Prostate gland (tissue), 2 donors: ENCODE results near the gene SLC5A10. TPM values are rescaled to one million over a fixed set of nuclear protein-coding genes. Genes with fewer than 3 reads are reported as not detected.
"Not testable (repeated sequence)": the region's sequence is repeated elsewhere in the genome, so short reads cannot be mapped to it uniquely, and the experiment has no call there.

Experiments
- DNase-seq: peaks from one replicate; pipeline ENCODE4 v3.0.0-alpha.2; 2019; ENCODE audit warnings: low spot score
- H3K27ac ChIP-seq, 2 donors: fragments of 200-600 bp; sonication (generic); 2 replicates each; pipeline ENCODE4 v1.5.1; 2017 to 2019
- H3K27me3 ChIP-seq: fragments of 200-600 bp; sonication (generic); replicated peaks from 2 replicates; pipeline ENCODE4 v1.5.1; 2019; ENCODE audit not compliant: insufficient read depth
- H3K36me3 ChIP-seq, 2 donors: fragments of 200-600 bp; sonication (generic); 1 replicate in 1 of 2; 2 replicates in 1 of 2; pipeline versions ENCODE4 v1.5.1 to v1.8.1; 2017 to 2019
- H3K4me1 ChIP-seq: fragments of 200-600 bp; sonication (generic); replicated peaks from 2 replicates; pipeline ENCODE4 v1.5.1; 2019
- H3K4me3 ChIP-seq, 2 donors: fragments of 200-600 bp; sonication (generic); 2 replicates each; pipeline ENCODE4 v1.5.1; 2017 to 2019
- H3K9me3 ChIP-seq: fragments of 200-600 bp; sonication (generic); 2 replicates; pipeline ENCODE4 v1.5.1; 2017
- POLR2A ChIP-seq: fragments of 450-650 bp; IDR thresholded peaks from one replicate; pipeline ENCODE4 v1.6.1; 2016; ENCODE audit warnings: antibody characterized with exemption, mild to moderate bottlenecking
- WGBS: methylation state at CpG from one replicate; pipeline ENCODE4 v1.1.5; 2018; 5-methylcytosine and 5-hydroxymethylcytosine counted together
- intact Hi-C: fragments of 100-400 bp; cut with DNase I; formaldehyde crosslinking; loops from one replicate; pipeline ENCODE4 v1.14.2; 2022
- small RNA-seq, 2 donors: library from RNA; depleted of rRNA; stranded (forward); fragments of <200 nt; gene quantifications; one replicate each; pipeline ENCODE3, GENCODE V24; 2016
- total RNA-seq, 2 donors: library from RNA; depleted of rRNA; stranded (reverse); fragments of >200 nt; gene quantifications; one replicate each; pipeline ENCODE4 v1.1.0, GENCODE V29; 2016

The SLC5A10 gene
- total RNA-seq, 2 donors from 2014 or later: not detected

GRCh38 chr17:19062009-19062717 lies 110.2 kb downstream of the SLC5A10 start:
- H3K4me3 ChIP-seq, H3K9me3 ChIP-seq, H3K36me3 ChIP-seq, H3K4me1 ChIP-seq, DNase-seq, H3K27me3 ChIP-seq, intact Hi-C loops: not testable (repeated sequence)
- 0% methylated on average over 3 of the region's 51 CpGs for WGBS
- H3K27ac ChIP-seq: peak overlapping the region in 1 of 2 donors; percentile 66

GRCh38 chr17:19062718-19063325 lies 110.9 kb downstream of the SLC5A10 start:
- WGBS: no CpG with 5 or more reads among the region's 20 CpGs
- intact Hi-C loops, H3K9me3 ChIP-seq, H3K27me3 ChIP-seq, DNase-seq, H3K27ac ChIP-seq, H3K4me3 ChIP-seq, H3K4me1 ChIP-seq, H3K36me3 ChIP-seq: not testable (repeated sequence)

- intact Hi-C loops, H3K4me1 ChIP-seq, H3K9me3 ChIP-seq, H3K27me3 ChIP-seq, H3K4me3 ChIP-seq, H3K36me3 ChIP-seq: not testable (repeated sequence)
- TF ChIP-seq POLR2A: peak; percentile 24
- DNase-seq: peak; percentile 74
- WGBS: under 1% methylated on average over 39 of the region's 44 CpGs
- H3K27ac ChIP-seq: peak overlapping the region; percentile 30 to 88
These were observed 111.5 kb downstream of the SLC5A10 start for GRCh38 chr17:19063326-19063956.

GRCh38 chr17:19064378-19064777 lies 112.4 kb downstream of the SLC5A10 start:
- intact Hi-C loops, H3K36me3 ChIP-seq, H3K27me3 ChIP-seq, DNase-seq, H3K4me3 ChIP-seq, H3K9me3 ChIP-seq, H3K27ac ChIP-seq, H3K4me1 ChIP-seq: not testable (repeated sequence)
- WGBS: 0% methylated on average over 3 of the region's 17 CpGs

GRCh38 chr17:19070318-19071168 lies 118.6 kb downstream of the SLC5A10 start:
- intact Hi-C loops, H3K27ac ChIP-seq, H3K4me3 ChIP-seq, DNase-seq, H3K36me3 ChIP-seq, H3K9me3 ChIP-seq, H3K4me1 ChIP-seq, H3K27me3 ChIP-seq: not testable (repeated sequence)
- no CpG with 5 or more reads among the region's 34 CpGs for WGBS

Small RNA genes within 50 kb of the gene (small RNA-seq; reads per million reads assigned to genes)
- 0 reads per million in 2 donors for gene AC090286.3
- 0 reads per million in 2 donors for gene RF00324

Other genes with a start within 250 kb of the SLC5A10 start
- 1 to 10 TPM in 1 of 2 donors, not detected in 1; 1.8 TPM for gene FBXW10, start 208.1 kb upstream of the SLC5A10 start, total RNA-seq
- 10 to 100 TPM; 39.8 to 43.7 TPM for gene TVP23B, start 171.0 kb upstream of the SLC5A10 start, total RNA-seq
- gene PRPSAP2, start 94.0 kb upstream of the SLC5A10 start, total RNA-seq: 10 to 100 TPM; 30.6 to 35.0 TPM
- 1 to 10 TPM; 7.3 to 9.5 TPM for gene FAM83G, start 52.6 kb downstream of the SLC5A10 start, total RNA-seq
- 10 to 100 TPM in 1 of 2 donors, under 1 TPM in 1; 0.27 to 11.1 TPM for gene GRAP, start 94.8 kb downstream of the SLC5A10 start, total RNA-seq
- gene GRAPL, start 175.4 kb downstream of the SLC5A10 start, total RNA-seq: 1 to 10 TPM in 1 of 2 donors, not detected in 1; 4.3 TPM